GM12874 (cell line): ENCODE data around the gene IGFBP6.

Experiments used
- TF ChIP-seq, protein P1 (sequence below): IDR thresholded peaks from 2 replicates; pipeline ENCODE4 v1.5.1; 2011; ENCODE audit warnings: low read depth, mild to moderate bottlenecking, control low read depth, low read length, moderate library complexity; ENCODE audit not compliant: insufficient read depth

Gene IGFBP6

DNA sequence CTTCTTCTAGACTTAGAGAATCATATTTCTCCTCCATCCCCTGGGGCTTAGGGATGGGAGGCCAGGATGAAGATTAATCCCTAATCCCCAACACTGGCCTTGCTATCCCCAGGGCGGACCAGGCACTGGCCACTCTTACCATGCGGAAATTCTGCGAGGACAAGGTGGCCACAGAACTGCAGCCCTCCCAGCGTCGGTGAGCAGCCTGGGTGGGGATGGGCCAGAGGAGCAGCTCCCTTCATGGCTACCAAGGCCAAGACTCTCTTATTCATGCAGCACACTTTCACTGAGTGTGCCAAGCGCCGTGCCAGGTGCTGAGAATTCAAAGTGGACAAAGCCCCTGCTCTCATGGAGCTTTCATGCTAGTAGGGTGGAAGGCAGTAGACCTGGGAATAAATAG lies 40.6 kb upstream of the IGFBP6 start:
- TF ChIP-seq, protein P1, sequence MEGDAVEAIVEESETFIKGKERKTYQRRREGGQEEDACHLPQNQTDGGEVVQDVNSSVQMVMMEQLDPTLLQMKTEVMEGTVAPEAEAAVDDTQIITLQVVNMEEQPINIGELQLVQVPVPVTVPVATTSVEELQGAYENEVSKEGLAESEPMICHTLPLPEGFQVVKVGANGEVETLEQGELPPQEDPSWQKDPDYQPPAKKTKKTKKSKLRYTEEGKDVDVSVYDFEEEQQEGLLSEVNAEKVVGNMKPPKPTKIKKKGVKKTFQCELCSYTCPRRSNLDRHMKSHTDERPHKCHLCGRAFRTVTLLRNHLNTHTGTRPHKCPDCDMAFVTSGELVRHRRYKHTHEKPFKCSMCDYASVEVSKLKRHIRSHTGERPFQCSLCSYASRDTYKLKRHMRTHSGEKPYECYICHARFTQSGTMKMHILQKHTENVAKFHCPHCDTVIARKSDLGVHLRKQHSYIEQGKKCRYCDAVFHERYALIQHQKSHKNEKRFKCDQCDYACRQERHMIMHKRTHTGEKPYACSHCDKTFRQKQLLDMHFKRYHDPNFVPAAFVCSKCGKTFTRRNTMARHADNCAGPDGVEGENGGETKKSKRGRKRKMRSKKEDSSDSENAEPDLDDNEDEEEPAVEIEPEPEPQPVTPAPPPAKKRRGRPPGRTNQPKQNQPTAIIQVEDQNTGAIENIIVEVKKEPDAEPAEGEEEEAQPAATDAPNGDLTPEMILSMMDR: no peak

DNA sequence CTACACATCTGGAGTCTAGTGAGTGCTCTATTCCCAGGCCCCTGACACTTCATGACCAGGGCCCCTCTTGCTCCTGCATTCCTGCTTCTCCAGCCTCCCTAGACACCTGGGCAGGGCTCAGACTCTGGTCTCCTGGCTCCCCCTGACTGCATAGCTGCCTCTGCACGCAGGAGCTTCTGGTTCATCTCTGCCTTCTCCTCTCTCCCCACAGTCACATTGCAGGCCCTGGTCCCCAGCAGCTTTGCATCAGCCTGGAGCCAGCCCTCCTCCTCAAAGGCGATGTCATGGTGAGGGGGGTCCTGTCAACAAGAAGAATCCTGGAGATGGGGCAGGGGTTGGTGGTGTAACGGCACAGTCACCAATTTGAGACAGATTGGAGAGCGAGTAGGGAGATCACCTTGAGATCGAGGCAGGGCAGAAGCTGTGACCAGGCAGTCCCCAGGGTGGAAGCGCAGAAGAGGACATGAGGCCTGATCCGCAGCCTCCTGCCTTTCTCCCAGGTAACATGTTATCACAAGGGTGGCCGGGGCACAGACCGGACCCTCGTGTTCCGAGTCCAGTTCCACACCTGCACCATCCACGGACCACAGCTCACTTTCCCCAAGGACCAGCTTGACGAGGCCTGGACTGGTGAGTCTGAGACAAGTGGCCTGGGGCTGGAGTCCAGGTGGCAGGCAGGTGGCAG lies 39.5 kb upstream of the IGFBP6 start:
- TF ChIP-seq, protein P1: no peak

DNA sequence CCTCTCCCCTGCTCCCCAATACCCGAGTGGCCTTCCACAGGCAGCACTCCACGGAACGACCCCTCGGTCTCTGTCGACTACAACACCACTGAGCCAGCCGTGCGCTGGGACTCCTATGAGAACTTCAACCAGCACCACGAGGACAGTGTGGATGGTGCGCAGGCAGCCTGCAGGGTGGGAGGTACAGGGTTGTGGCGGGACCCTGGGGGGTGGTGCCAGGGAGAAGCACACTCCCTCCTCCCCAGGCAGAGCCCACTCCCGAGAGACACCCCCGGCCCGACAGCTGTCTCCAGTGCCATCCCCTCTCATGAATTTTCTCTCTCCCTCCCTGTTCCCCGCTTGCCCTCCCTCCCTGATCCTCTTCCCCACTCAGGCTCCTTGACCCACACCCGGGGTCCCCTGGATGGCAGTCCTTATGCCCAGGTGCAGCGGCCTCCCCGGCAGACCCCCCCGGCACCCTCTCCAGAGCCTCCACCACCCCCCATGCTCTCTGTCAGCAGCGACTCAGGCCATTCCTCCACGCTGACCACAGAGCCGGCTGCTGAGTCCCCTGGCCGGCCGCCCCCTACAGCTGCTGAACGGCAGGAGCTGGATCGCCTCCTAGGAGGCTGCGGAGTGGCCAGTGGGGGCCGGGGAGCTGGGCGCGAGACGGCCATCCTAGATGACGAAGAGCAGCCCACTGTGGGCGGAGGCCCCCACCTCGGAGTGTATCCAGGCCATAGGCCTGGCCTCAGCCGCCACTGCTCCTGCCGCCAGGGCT lies 38.6 kb upstream of the IGFBP6 start:
- TF ChIP-seq, protein P1: no peak

DNA sequence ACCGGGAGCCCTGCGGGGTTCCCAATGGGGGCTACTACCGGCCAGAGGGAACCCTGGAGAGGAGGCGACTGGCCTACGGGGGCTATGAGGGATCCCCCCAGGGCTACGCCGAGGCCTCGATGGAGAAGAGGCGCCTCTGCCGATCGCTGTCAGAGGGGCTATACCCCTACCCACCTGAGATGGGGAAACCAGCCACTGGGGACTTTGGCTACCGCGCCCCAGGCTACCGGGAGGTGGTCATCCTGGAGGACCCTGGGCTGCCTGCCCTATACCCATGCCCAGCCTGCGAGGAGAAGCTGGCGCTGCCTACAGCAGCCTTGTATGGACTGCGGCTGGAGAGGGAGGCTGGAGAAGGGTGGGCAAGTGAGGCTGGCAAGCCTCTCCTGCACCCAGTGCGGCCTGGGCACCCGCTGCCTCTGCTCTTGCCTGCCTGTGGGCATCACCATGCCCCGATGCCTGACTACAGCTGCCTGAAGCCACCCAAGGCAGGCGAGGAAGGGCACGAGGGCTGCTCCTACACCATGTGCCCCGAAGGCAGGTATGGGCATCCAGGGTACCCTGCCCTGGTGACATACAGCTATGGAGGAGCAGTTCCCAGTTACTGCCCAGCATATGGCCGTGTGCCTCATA lies 37.9 kb upstream of the IGFBP6 start:
- TF ChIP-seq, protein P1: no peak

- TF ChIP-seq, protein P1: no peak
Measured at GRCh38 chr12:53060064-53060720, 37.3 kb upstream of the IGFBP6 start.

GRCh38 chr12:53060721-53061276 lies 36.7 kb upstream of the IGFBP6 start:
- TF ChIP-seq, protein P1: no peak
